ENCODE measurements around the gene TGFB3. TPM values are rescaled to one million over a fixed set of nuclear protein-coding genes. Genes with fewer than 3 reads are reported as not detected.

The TGFB3 gene
- total RNA-seq, 1 experiment from 2014 or later, result 1.6 TPM

DNA sequence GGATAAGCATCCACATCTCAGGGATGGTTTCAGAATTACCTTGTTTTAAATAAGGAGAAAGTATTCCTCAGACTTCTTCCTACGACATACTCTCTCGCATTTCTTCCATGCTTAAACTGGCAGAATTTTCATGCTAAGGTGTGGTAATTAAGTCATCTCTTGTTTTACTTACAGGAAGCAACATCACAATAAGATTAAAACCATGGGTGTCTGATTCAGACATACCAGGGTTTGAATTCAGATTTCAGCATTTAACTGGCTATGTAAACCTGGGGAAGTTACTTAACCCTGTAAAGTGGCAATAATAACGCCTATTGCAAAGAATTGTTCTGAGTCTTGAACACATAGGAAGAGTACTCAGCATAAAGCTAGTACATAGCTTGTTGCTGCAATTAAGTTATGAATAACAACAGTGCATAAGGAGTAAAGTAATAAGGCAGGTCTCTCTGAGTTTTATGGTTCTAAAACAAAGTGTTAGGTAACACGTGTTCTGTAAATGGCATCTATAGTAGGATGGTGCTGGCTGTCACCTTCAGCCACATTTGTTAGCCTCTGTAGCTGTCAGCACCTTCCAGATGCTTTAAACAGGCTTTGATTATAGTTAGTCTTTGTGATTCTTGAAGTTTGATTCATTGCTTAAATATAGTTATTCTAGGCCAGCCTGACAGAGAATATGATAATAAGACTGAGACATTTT lies 42.6 kb upstream of the TGFB3 start (continued):
- TF ChIP-seq CBX3 (IDR thresholded peaks at IDR 0.05; ENCODE audit: low read depth), result no peak
- no peak for TF ChIP-seq CEBPB (IDR thresholded peaks at IDR 0.05; ENCODE audit: low read depth)
- TF ChIP-seq YY1 (IDR thresholded peaks at IDR 0.05; ENCODE audit: extremely low read depth, insufficient replicate concordance, low read depth, low read length), result no peak

- ChIA-PET POLR2A (no interaction called here), CTCF (no interaction called here), RAD21 (ENCODE audit: low non-redundant PET in 1 of 2, low total read pairs in 2 of 2, uncharacterized antibody in 2 of 2, unreplicated experiment in 2 of 2) (no interaction called here)
- H3K79me2 ChIP-seq (ENCODE audit: insufficient read depth, low read length), result no peaks in the 10 kb centered on the region
- H4K20me1 ChIP-seq (ENCODE audit: insufficient read depth), result no peaks in the 10 kb centered on the region
- BruUV-seq (replicated peaks), result TSS peak; percentile 17
- intact Hi-C loops (cut with micrococcal nuclease), result no loop called here
- H3K4me1 ChIP-seq (ENCODE audit: control insufficient read depth in 1 of 2, insufficient read depth in 2 of 2, low read length in 2 of 2), result no peaks in the 10 kb centered on the region
- H3K9me2 ChIP-seq (ENCODE audit: insufficient read depth), result no peaks in the 10 kb centered on the region
- no peaks in the 10 kb centered on the region for H3K27me3 ChIP-seq (ENCODE audit: insufficient read depth, low read length)
- H3K4me3 ChIP-seq (replicated peaks in 1 of 2; ENCODE audit: low read depth in 1 of 2, low read length in 2 of 2), result no peak overlapping the region
- H3K9me3 ChIP-seq (ENCODE audit: control insufficient read depth in 1 of 2, insufficient read depth in 1 of 2, low read depth in 1 of 2, low read length in 2 of 2), result no peaks in the 10 kb centered on the region
- ATAC-seq, result no peak
- TF ChIP-seq, protein P1, sequence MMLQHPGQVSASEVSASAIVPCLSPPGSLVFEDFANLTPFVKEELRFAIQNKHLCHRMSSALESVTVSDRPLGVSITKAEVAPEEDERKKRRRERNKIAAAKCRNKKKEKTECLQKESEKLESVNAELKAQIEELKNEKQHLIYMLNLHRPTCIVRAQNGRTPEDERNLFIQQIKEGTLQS (IDR thresholded peaks at IDR 0.05), result no peak
- no peak for TF ChIP-seq EZH2 (IDR thresholded peaks at IDR 0.05)
- TF ChIP-seq, protein P2, sequence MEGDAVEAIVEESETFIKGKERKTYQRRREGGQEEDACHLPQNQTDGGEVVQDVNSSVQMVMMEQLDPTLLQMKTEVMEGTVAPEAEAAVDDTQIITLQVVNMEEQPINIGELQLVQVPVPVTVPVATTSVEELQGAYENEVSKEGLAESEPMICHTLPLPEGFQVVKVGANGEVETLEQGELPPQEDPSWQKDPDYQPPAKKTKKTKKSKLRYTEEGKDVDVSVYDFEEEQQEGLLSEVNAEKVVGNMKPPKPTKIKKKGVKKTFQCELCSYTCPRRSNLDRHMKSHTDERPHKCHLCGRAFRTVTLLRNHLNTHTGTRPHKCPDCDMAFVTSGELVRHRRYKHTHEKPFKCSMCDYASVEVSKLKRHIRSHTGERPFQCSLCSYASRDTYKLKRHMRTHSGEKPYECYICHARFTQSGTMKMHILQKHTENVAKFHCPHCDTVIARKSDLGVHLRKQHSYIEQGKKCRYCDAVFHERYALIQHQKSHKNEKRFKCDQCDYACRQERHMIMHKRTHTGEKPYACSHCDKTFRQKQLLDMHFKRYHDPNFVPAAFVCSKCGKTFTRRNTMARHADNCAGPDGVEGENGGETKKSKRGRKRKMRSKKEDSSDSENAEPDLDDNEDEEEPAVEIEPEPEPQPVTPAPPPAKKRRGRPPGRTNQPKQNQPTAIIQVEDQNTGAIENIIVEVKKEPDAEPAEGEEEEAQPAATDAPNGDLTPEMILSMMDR (IDR thresholded peaks at IDR 0.05 in 2 of 3, conservative IDR thresholded peaks at IDR 0.05 in 1 of 3; ENCODE audit: borderline replicate concordance in 1 of 3, insufficient read depth in 1 of 3, low read depth in 2 of 3, low read length in 2 of 3), result no peak
- DNase-seq (ENCODE audit: low read depth, low spot score), result no peak
- no peak overlapping the region for H3K27ac ChIP-seq (ENCODE audit: low read depth, low read length)
- H2AFZ ChIP-seq (ENCODE audit: low read depth, low read length, poor library complexity, severe bottlenecking), result no peak overlapping the region
- no peak overlapping the region for H3K9ac ChIP-seq (ENCODE audit: low read length)
- H3K36me3 ChIP-seq (ENCODE audit: control insufficient read depth in 1 of 2, insufficient read depth in 2 of 2, low read length in 2 of 2), result no peaks in the 10 kb centered on the region
- no peak overlapping the region for H3K4me2 ChIP-seq (ENCODE audit: low read length)
These were observed 42.0 kb upstream of the TGFB3 start for GRCh38 chr14:76023757-76024156.
